CD4-positive, alpha-beta T cell treated with Interleukin-12 subunit alpha and Interleukin-12 subunit beta, for 1 hour (primary cell): ENCODE measurements around the gene AGXT2.
A peak's percentile ranks its signal among the peaks of the same experiment; 100 is the strongest.

Source experiments
- DNase-seq: peaks from one replicate; pipeline ENCODE4 v3.0.0-alpha.2; 2020

Gene AGXT2

GRCh38 chr5:34957857-34958690 is 89.7 kb downstream of the AGXT2 start:
- peak; percentile 6 for DNase-seq

GRCh38 chr5:34957321-34957720 is 90.4 kb downstream of the AGXT2 start:
- DNase-seq: no peak
